Bone marrow (tissue), 2 donors: ENCODE data around the gene AP2S1.
A peak's percentile ranks its signal among the peaks of the same experiment; 100 is the strongest.
"Not testable (repeated sequence)": the region's sequence is repeated elsewhere in the genome, so short reads cannot be mapped to it uniquely, and the experiment has no call there.

Experiments used
- DNase-seq, 2 donors: peaks; one replicate each; lab custom pipeline; 2025; lab: John Stamatoyannopoulos, UW

The AP2S1 gene

GRCh38 chr19:46850228-46851203, at the start of gene AP2S1:
Gene AP2S1, minus strand, starts transcription at chr19:46850846. Its CDS starts 80 bp downstream, at chr19:46850766.
- DNase-seq: peak; percentile 75 to 98

DNA sequence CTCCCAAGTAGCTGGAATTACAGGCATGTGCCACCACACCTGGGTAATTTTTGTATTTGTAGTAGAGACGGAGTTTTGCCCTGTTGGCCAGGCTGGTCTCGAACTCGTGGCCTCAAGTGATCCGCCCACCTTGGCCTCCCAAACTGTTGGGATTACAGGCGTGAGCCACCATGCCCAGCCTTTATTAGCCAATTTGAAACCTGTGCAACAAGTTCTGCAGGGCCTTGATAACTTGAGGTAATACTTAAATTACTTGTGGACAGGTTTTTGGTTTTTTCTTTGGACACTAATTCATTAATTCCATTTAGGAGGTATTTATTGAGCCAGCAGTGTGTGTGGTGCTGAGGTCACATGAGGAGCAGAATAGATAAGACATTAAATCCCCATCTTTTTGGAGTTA, 49.7 kb upstream of the AP2S1 start:
- DNase-seq: no peak

DNA sequence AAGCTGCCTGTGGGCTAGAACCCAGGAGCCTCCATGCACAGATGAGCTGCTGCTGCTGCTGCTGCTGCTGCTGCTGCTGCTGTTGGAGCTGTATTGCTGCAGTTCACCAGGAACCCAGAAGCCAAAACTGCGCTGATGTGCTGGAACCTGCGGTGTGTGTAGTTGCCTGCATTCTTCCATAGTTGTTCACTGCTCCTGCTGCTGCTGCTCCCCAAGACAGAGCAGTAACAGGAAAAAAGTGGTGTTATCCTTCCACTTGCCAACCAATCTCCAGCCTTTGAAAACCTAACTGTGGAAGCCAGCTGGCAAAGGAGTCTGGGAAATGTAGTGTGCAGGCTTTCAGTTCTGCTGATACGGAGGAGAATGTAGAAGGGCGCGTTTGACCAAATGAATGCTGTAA, 48.1 kb upstream of the AP2S1 start:
- no peak for DNase-seq

GRCh38 chr19:46896076-46896794, 45.6 kb upstream of the AP2S1 start:
- no peak for DNase-seq

GRCh38 chr19:46892252-46893179, 41.9 kb upstream of the AP2S1 start:
- no peak for DNase-seq

- DNase-seq: no peak
Measured at GRCh38 chr19:46890423-46891170, 40.0 kb upstream of the AP2S1 start.

GRCh38 chr19:46887240-46887782, 36.7 kb upstream of the AP2S1 start:
- DNase-seq: no peak

- DNase-seq: no peak
Measured at GRCh38 chr19:46886546-46887239, 36.0 kb upstream of the AP2S1 start.

DNA sequence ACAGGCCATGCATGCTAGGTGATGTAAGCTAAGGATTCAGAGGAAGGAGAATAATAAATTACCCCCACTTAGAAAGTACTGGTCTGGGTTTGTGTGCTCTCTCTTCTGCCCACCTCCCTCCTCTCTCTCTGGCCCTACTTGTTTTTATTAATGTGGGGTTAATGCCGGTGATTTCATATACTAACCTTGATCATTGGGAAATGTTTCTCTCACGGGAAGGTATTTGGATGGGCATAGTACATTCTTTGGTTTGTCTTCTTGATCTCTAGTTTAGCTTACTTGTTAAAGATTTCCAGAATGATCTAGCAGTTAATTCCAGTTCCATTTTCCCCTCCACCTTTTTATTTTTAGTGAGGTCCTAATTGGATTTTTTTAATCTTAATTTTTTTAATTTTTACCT, 34.8 kb upstream of the AP2S1 start:
- DNase-seq: no peak

GRCh38 chr19:46882751-46883150, 32.1 kb upstream of the AP2S1 start:
- not testable (repeated sequence) for DNase-seq

DNA sequence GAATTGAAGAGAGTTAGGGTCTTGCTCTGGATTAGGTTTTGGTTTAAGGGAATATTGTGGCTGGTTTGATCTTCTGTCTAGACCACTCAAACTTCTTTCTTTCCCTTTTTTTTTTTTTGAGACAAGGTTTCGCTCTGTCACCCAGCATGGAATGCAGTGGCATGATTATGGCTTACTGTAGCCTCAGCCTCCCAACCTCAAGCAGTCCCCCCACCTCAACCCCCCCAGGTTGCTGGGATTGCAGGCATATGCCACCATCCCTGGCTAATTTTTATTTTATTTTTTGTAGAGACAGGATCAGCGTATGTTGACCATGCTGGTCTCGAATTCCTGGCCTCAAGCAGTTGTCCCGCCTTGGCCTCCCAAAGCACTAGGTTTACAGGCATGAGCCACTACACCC, 31.4 kb upstream of the AP2S1 start:
- DNase-seq: no peak

GRCh38 chr19:46881092-46881491, 30.4 kb upstream of the AP2S1 start:
- DNase-seq: no peak

DNA sequence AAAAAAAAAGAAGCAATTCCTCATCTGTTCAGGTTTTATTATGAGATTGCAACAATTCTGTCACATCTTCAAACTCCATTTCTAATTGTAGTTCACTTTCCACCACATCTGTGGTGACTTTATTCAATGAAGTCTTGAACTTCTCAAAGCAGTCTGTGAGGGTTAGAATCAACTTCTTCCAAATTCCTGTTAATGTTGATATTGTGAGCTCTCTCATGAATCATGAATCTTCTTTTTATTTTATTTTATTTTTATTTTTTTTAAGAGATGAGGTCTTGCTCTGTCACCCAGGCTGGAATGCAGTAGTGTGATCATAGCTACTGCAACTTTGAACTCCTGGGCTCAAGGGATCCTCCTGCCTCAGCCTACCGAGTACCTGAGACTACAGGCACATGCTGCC, 29.8 kb upstream of the AP2S1 start:
- no peak for DNase-seq

DNA sequence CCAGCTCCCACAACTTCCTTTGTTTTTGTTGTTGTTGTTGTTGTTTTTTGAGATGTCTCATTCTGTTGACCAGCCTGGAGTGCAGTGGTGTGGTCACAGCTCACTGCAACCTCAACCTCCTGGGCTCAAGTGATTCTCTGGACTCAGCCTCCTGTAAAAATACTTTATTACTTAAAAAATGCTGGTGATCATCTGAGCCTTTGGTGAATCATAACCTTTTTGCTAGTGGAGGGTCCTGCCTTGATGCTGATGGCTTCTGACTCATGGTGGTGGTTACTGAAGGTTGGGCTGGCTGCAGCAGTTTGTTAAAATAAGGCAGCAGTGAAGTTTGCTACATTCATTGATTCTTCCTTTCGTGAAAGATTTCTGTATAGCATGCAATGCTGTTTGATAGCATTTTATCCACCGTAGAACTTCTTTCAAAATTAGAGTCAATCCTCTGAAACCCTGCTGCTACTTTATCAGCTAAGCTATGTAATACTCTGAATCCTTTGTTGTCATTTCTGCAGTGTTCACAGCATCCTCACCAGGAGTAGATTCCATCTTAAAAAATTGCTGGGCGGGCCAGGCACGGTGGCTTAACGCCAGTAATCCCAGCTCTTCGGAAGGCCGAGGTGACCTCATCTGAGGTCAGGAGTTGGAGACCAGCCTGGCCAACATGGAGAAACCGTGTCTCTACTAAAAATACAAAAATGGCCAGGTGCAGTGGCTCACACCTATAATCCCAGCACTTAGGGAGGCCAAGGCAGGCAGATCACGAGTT, 28.1 kb upstream of the AP2S1 start:
- DNase-seq: peak in 1 of 2 donors; percentile 12

DNA sequence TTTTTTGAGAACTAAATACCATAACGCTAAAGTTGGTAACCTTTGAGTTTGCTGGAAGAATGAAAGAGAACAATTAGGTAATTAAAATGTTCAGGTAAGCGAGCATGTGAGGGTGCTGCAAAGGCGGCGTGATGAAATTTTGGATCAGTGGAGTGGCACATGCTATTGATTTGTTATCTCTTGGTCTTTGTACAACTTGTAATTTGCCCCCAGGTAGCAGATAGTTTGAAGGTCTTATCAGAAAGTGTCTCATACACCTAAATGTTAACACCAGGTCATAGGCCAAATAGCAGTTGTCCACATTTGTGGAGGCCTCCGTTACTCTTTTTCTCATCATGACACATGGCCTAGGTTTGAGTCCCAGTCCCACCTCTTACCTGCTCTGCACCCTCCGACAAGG, 25.0 kb upstream of the AP2S1 start:
- DNase-seq: no peak

GRCh38 chr19:46875234-46875633, 24.6 kb upstream of the AP2S1 start:
- DNase-seq: no peak

GRCh38 chr19:46872967-46873366, 22.3 kb upstream of the AP2S1 start:
- no peak for DNase-seq

GRCh38 chr19:46871173-46871572, 20.5 kb upstream of the AP2S1 start:
- DNase-seq: not testable (repeated sequence)

DNA sequence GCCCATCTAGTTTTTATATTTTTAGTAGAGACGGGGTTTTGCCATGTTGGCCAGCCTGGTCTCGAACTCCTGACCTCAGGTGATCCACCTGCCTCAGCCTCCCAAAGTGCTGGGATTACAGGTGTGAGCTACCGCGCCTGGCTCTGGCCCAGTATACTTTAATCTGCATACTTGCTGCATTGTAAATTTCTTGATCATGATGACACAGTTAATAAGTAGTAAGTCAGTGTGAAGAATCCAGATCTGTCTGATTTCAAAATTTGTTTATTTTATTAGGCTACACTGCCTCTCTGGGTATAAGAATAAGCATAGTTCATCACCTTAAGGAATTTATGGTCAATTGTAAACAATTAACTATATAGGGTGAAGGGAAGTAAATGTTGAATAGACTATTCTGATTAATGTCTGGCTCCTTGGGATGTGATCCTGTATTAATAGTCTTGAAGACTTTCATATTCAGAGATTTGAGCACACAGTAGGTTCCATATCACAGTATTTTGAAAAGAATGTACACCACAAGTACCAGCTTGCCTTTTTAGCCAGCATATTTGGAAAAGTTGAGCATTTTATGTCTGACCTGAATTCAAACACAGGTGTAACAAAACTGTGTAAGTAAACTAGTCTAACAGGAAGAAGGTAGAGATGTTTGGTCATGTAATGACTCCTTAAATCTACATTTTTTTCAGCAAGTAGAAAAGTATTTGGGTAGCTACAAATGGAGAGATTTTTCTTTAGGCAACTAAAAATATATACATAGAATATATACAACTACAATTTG, 17.6 kb upstream of the AP2S1 start:
- no peak for DNase-seq
